GM19452 (cell line): ENCODE results near the gene PIRT.

ENCODE experiments used
- ATAC-seq: cut with Tn5 transposase; IDR thresholded peaks from one replicate; pipeline ENCODE4 v1.9.1; 2021; ENCODE audit not compliant: unreplicated experiment

The PIRT gene

GRCh38 chr17:10821770-10822169 lies 16.1 kb downstream of the PIRT start:
- no peak for ATAC-seq

GRCh38 chr17:10821054-10821453 lies 16.8 kb downstream of the PIRT start:
- no peak for ATAC-seq

- ATAC-seq, result no peak
These were observed 22.6 kb downstream of the PIRT start for GRCh38 chr17:10815319-10815718.

- ATAC-seq, result no peak
These were observed 23.8 kb downstream of the PIRT start for GRCh38 chr17:10814075-10814474.

- no peak for ATAC-seq
These were observed 25.2 kb downstream of the PIRT start for GRCh38 chr17:10812674-10813073.

- no peak for ATAC-seq
These were observed 28.3 kb downstream of the PIRT start for GRCh38 chr17:10809605-10810004.

- ATAC-seq, result no peak
These were observed 30.2 kb downstream of the PIRT start for GRCh38 chr17:10807704-10808128.

- ATAC-seq, result no peak
These were observed 31.2 kb downstream of the PIRT start for GRCh38 chr17:10806545-10807262.

GRCh38 chr17:10805911-10806310 lies 32.0 kb downstream of the PIRT start:
- no peak for ATAC-seq

GRCh38 chr17:10804546-10804945 lies 33.3 kb downstream of the PIRT start:
- no peak for ATAC-seq

- ATAC-seq, result no peak
These were observed 33.9 kb downstream of the PIRT start, which contains the start of gene TMEM238L for GRCh38 chr17:10803830-10804475. TSS of gene TMEM238L (minus strand) at chr17:10804099. CDS start at chr17:10803963, 136 bp downstream.

- ATAC-seq, result no peak
These were observed 34.5 kb downstream of the PIRT start for GRCh38 chr17:10803350-10803749.

- ATAC-seq, result no peak
These were observed 35.2 kb downstream of the PIRT start for GRCh38 chr17:10802496-10803284.

- ATAC-seq, result no peak
These were observed 38.5 kb downstream of the PIRT start for GRCh38 chr17:10799407-10799806.

GRCh38 chr17:10798910-10799309 lies 39.0 kb downstream of the PIRT start:
- ATAC-seq, result no peak

GRCh38 chr17:10798332-10798749 lies 39.5 kb downstream of the PIRT start:
- ATAC-seq, result no peak

GRCh38 chr17:10797476-10798328 lies 40.2 kb downstream of the PIRT start:
- no peak for ATAC-seq

GRCh38 chr17:10793816-10794215 lies 44.1 kb downstream of the PIRT start:
- ATAC-seq, result no peak

- no peak for ATAC-seq
These were observed 44.6 kb downstream of the PIRT start for GRCh38 chr17:10793256-10793655.

- no peak for ATAC-seq
These were observed 45.7 kb downstream of the PIRT start for GRCh38 chr17:10792151-10792550.
